ENCODE results near the gene ADORA1.

Gene ADORA1

GRCh38 chr1:203158423-203158822 lies 30.9 kb downstream of the ADORA1 start:
- DNase-seq (ENCODE audit: low read depth in 2 of 2), result no peak

GRCh38 chr1:203158960-203159665 lies 31.6 kb downstream of the ADORA1 start:
- no peak for DNase-seq (ENCODE audit: low read depth in 2 of 2)

- no peak for DNase-seq (ENCODE audit: low read depth in 2 of 2)
These were observed 32.3 kb downstream of the ADORA1 start for GRCh38 chr1:203159844-203160243.

GRCh38 chr1:203161175-203161574 lies 33.6 kb downstream of the ADORA1 start:
- no peak for DNase-seq (ENCODE audit: low read depth in 2 of 2)

GRCh38 chr1:203161703-203162102 lies 34.2 kb downstream of the ADORA1 start:
- no peak for DNase-seq (ENCODE audit: low read depth in 2 of 2)

- no peak for DNase-seq (ENCODE audit: low read depth in 2 of 2)
These were observed 34.9 kb downstream of the ADORA1 start for GRCh38 chr1:203162403-203162802.

GRCh38 chr1:203163891-203164635 lies 36.5 kb downstream of the ADORA1 start:
- no peak for DNase-seq (ENCODE audit: low read depth in 2 of 2)

- DNase-seq (ENCODE audit: low read depth in 2 of 2), result no peak
These were observed 37.7 kb downstream of the ADORA1 start for GRCh38 chr1:203165101-203165799.

GRCh38 chr1:203165800-203166161 lies 38.3 kb downstream of the ADORA1 start:
- DNase-seq (ENCODE audit: low read depth in 2 of 2), result no peak

GRCh38 chr1:203166192-203166940 lies 38.8 kb downstream of the ADORA1 start:
- no peak for DNase-seq (ENCODE audit: low read depth in 2 of 2)

GRCh38 chr1:203167026-203167912 lies 39.7 kb downstream of the ADORA1 start:
- DNase-seq (ENCODE audit: low read depth in 2 of 2), result no peak

- no peak for DNase-seq (ENCODE audit: low read depth in 2 of 2)
These were observed 40.3 kb downstream of the ADORA1 start for GRCh38 chr1:203167913-203168200.

GRCh38 chr1:203168256-203168786 lies 40.8 kb downstream of the ADORA1 start:
- no peak for DNase-seq (ENCODE audit: low read depth in 2 of 2)

- no peak for DNase-seq (ENCODE audit: low read depth in 2 of 2)
These were observed 41.5 kb downstream of the ADORA1 start for GRCh38 chr1:203168991-203169390.

- DNase-seq (ENCODE audit: low read depth in 2 of 2), result no peak
These were observed 42.4 kb downstream of the ADORA1 start for GRCh38 chr1:203169770-203170520.

- no peak for DNase-seq (ENCODE audit: low read depth in 2 of 2)
These were observed 43.3 kb downstream of the ADORA1 start for GRCh38 chr1:203170625-203171330.

- DNase-seq (ENCODE audit: low read depth in 2 of 2), result no peak
These were observed 44.0 kb downstream of the ADORA1 start for GRCh38 chr1:203171341-203172183.

GRCh38 chr1:203172184-203173010 lies 44.9 kb downstream of the ADORA1 start:
- no peak for DNase-seq (ENCODE audit: low read depth in 2 of 2)
